Activated CD8-positive, alpha-beta memory T cell treated with anti-CD3 and anti-CD28 coated beads for 1 hour (primary cell): ENCODE measurements around the gene GEMIN2.
"Not testable (repeated sequence)": the region's sequence is repeated elsewhere in the genome, so short reads cannot be mapped to it uniquely, and the experiment has no call there.

Source experiments
- DNase-seq, 2 donors: peaks; one replicate each; pipeline ENCODE4 v3.0.0-alpha.2; 2020; ENCODE audit warnings: low read depth in 1 of 2; ENCODE audit errors: extremely low read depth in 1 of 2

Gene GEMIN2

GRCh38 chr14:39109893-39110715 is 4.0 kb upstream of the GEMIN2 start:
- DNase-seq, result no peak

- no peak for DNase-seq
Observed at GRCh38 chr14:39113685-39114072, 444 bp upstream of the GEMIN2 start.

GRCh38 chr14:39122330-39123138 is 8.4 kb downstream of the GEMIN2 start:
- DNase-seq, result no peak

GRCh38 chr14:39137835-39138234 is 23.7 kb downstream of the GEMIN2 start:
- DNase-seq, result not testable (repeated sequence)

- no peak for DNase-seq
Observed at GRCh38 chr14:39138440-39138839, 24.3 kb downstream of the GEMIN2 start.

GRCh38 chr14:39140170-39140569 is 26.0 kb downstream of the GEMIN2 start:
- DNase-seq, result no peak

GRCh38 chr14:39141623-39142022 is 27.5 kb downstream of the GEMIN2 start:
- not testable (repeated sequence) for DNase-seq

GRCh38 chr14:39143226-39143625 is 29.1 kb downstream of the GEMIN2 start:
- DNase-seq, result not testable (repeated sequence)

- DNase-seq, result no peak
Observed at GRCh38 chr14:39145266-39145966, 31.3 kb downstream of the GEMIN2 start.

GRCh38 chr14:39154594-39155189 is 40.6 kb downstream of the GEMIN2 start:
- no peak for DNase-seq

GRCh38 chr14:39157491-39157890 is 43.4 kb downstream of the GEMIN2 start:
- no peak for DNase-seq

- no peak for DNase-seq
Observed at GRCh38 chr14:39158222-39158858, 44.2 kb downstream of the GEMIN2 start.

GRCh38 chr14:39160494-39160893 is 46.4 kb downstream of the GEMIN2 start:
- no peak for DNase-seq

- not testable (repeated sequence) for DNase-seq
Observed at GRCh38 chr14:39167797-39168320, 53.7 kb downstream of the GEMIN2 start.

GRCh38 chr14:39168591-39168990 is 54.5 kb downstream of the GEMIN2 start:
- no peak for DNase-seq

GRCh38 chr14:39169541-39169900 is 55.4 kb downstream of the GEMIN2 start:
- DNase-seq, result no peak

- no peak for DNase-seq
Observed at GRCh38 chr14:39173198-39173597, 59.1 kb downstream of the GEMIN2 start.

GRCh38 chr14:39174560-39175444 is 60.7 kb downstream of the GEMIN2 start, which contains the start of gene PNN:
PNN (plus strand) TSS chr14:39175254; CDS start chr14:39175280, 26 bp downstream.
- peak; percentile 89 to 90 for DNase-seq
